ENCODE data around the gene TOR4A.

Gene TOR4A

GRCh38 chr9:137311986-137312851, 34.7 kb downstream of the TOR4A start:
- Histone ChIP-seq H3K36me3 (ENCODE audit: control insufficient read depth in 5 of 5, insufficient read depth in 5 of 5, low read length in 5 of 5) (no peaks in the 10 kb centered on the region), H3K4me1 (ENCODE audit: control insufficient read depth in 5 of 5, insufficient read depth in 5 of 5, low read length in 5 of 5) (peaks cover 3 to 20% (median 15%) of the 10 kb centered on the region in 5 donors), H3K9ac (ENCODE audit: low read length in 5 of 5) (no peak overlapping the region), H3K27ac (ENCODE audit: low read depth, low read length) (no peak overlapping the region), H3K9me3 (ENCODE audit: control insufficient read depth in 5 of 5, low read length in 5 of 5) (no peaks in the 10 kb centered on the region), H3K27me3 (ENCODE audit: control insufficient read depth in 5 of 5, insufficient read depth in 4 of 5, low read length in 5 of 5) (peaks cover 14 to 41% (median 22%) of the 10 kb centered on the region in 5 donors), H3K4me3 (ENCODE audit: low read depth in 1 of 5, low read length in 5 of 5) (no peak overlapping the region)

DNA sequence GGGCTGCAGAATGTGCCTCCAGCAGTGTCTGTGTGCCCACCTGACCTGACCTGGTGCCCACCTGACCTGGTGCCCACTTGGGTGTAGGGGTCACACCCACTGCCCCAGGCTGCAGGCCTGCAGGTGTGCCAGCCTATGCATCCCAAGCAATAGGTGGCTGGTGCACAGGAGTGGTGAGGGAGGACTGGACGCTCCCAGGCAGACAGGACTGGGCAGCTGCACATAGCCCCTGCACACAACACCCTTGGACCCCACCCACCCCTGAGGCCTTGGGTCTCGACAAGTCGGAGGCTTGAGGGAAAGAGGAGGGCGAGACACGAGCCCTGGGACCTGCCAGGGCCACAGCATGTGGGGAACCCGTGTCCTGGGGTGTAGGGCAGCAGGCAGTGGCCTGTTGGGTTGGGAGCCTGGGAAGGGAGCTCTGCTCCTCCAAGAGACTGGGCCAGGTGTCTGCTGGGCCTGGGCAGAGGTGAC, 35.4 kb downstream of the TOR4A start:
- no peak overlapping the region for H3K27ac ChIP-seq (ENCODE audit: low read depth, low read length)
- H3K9me3 ChIP-seq (ENCODE audit: control insufficient read depth in 5 of 5, low read length in 5 of 5): no peaks in the 10 kb centered on the region
- peaks cover 3 to 15% (median 10%) of the 10 kb centered on the region in 5 donors for H3K4me1 ChIP-seq (ENCODE audit: control insufficient read depth in 5 of 5, insufficient read depth in 5 of 5, low read length in 5 of 5)
- peaks cover 15 to 43% (median 26%) of the 10 kb centered on the region in 5 donors for H3K27me3 ChIP-seq (ENCODE audit: control insufficient read depth in 5 of 5, insufficient read depth in 4 of 5, low read length in 5 of 5)
- no peaks in the 10 kb centered on the region for H3K36me3 ChIP-seq (ENCODE audit: control insufficient read depth in 5 of 5, insufficient read depth in 5 of 5, low read length in 5 of 5)
- no peak overlapping the region for H3K9ac ChIP-seq (ENCODE audit: low read length in 5 of 5)
- H3K4me3 ChIP-seq (ENCODE audit: low read depth in 1 of 5, low read length in 5 of 5): no peak overlapping the region

- H3K4me1 ChIP-seq (ENCODE audit: control insufficient read depth in 5 of 5, insufficient read depth in 5 of 5, low read length in 5 of 5): peaks cover 3 to 18% (median 11%) of the 10 kb centered on the region in 5 donors
- H3K27ac ChIP-seq (ENCODE audit: low read depth, low read length): no peak overlapping the region
Observed at GRCh38 chr9:137313326-137313936, 35.9 kb downstream of the TOR4A start.

GRCh38 chr9:137313956-137314560, 36.5 kb downstream of the TOR4A start:
- peaks cover 3 to 24% (median 17%) of the 10 kb centered on the region in 5 donors for H3K4me1 ChIP-seq (ENCODE audit: control insufficient read depth in 5 of 5, insufficient read depth in 5 of 5, low read length in 5 of 5)
- H3K4me3 ChIP-seq (ENCODE audit: low read depth in 1 of 5, low read length in 5 of 5): no peak overlapping the region
- H3K9ac ChIP-seq (ENCODE audit: low read length in 5 of 5): no peak overlapping the region
- no peaks in the 10 kb centered on the region for H3K9me3 ChIP-seq (ENCODE audit: control insufficient read depth in 5 of 5, low read length in 5 of 5)
- H3K27ac ChIP-seq (ENCODE audit: low read depth, low read length): no peak overlapping the region
- H3K36me3 ChIP-seq (ENCODE audit: control insufficient read depth in 5 of 5, insufficient read depth in 5 of 5, low read length in 5 of 5): no peaks in the 10 kb centered on the region
- H3K27me3 ChIP-seq (ENCODE audit: control insufficient read depth in 5 of 5, insufficient read depth in 4 of 5, low read length in 5 of 5): peaks cover 15 to 41% (median 30%) of the 10 kb centered on the region in 5 donors

More at GRCh38 chr9:137313326-137313936, 35.9 kb downstream of the TOR4A start:
- H3K9ac ChIP-seq (ENCODE audit: low read length in 5 of 5): no peak overlapping the region
- no peaks in the 10 kb centered on the region for H3K9me3 ChIP-seq (ENCODE audit: control insufficient read depth in 5 of 5, low read length in 5 of 5)
- peaks cover 15 to 42% (median 26%) of the 10 kb centered on the region in 5 donors for H3K27me3 ChIP-seq (ENCODE audit: control insufficient read depth in 5 of 5, insufficient read depth in 4 of 5, low read length in 5 of 5)
- no peak overlapping the region for H3K4me3 ChIP-seq (ENCODE audit: low read depth in 1 of 5, low read length in 5 of 5)
- no peaks in the 10 kb centered on the region for H3K36me3 ChIP-seq (ENCODE audit: control insufficient read depth in 5 of 5, insufficient read depth in 5 of 5, low read length in 5 of 5)

DNA sequence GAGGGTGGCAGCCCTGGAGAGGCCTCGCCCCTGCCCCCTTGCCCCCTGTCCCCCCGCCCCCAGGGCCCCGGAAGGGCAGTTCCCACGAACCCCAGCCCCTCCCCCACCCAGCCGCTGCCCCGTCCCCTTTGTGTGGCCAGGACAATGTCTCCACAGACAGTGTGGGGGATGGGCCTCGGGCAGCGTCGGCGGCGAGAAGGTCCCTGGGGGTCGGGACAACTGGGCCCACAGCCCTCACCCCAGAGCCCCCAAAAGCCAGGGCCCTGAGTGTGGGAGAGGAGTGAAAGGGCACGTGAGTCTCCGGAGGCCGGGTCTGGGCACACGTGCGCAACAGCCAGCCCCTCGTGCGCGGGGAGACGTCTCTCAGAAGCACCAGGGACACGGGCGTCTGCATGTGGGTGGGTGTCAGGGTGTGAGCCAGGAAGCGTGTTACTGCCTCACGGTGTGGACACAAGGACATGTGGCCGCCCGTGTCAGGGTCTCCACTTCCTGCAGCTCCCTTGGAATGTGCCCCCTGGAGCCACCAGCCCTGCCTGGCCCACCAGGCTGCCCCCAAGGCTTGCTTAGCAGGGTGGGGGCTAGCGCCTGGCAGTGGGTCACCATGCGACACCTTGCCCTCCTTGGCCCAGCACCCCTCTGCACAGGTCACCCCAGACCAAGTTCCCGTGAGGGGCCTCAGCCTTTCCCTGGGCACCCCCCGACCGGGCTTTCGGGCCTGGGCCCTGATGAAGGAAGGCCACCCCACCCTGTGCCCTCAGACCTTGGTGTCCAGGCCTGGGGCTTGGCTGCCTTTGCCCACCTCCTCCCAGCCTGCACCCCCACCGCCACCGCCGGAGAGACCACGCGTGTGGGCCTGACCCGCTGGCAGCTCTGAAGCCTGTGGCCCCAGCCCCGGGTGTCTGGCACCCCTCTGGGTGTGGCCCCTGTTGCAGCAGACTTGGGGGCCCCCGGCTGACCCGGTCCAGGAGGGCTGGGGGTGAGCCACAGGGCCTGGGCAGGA, 37.3 kb downstream of the TOR4A start:
- no peaks in the 10 kb centered on the region for H3K36me3 ChIP-seq (ENCODE audit: control insufficient read depth in 5 of 5, insufficient read depth in 5 of 5, low read length in 5 of 5)
- no peak overlapping the region for H3K27ac ChIP-seq (ENCODE audit: low read depth, low read length)
- H3K9ac ChIP-seq (ENCODE audit: low read length in 5 of 5): no peak overlapping the region
- H3K9me3 ChIP-seq (ENCODE audit: control insufficient read depth in 5 of 5, low read length in 5 of 5): no peaks in the 10 kb centered on the region
- no peak overlapping the region for H3K4me3 ChIP-seq (ENCODE audit: low read depth in 1 of 5, low read length in 5 of 5)
- peaks cover 5 to 32% (median 25%) of the 10 kb centered on the region in 5 donors for H3K4me1 ChIP-seq (ENCODE audit: control insufficient read depth in 5 of 5, insufficient read depth in 5 of 5, low read length in 5 of 5)
- peaks cover 15 to 39% (median 30%) of the 10 kb centered on the region in 5 donors for H3K27me3 ChIP-seq (ENCODE audit: control insufficient read depth in 5 of 5, insufficient read depth in 4 of 5, low read length in 5 of 5)

GRCh38 chr9:137315581-137316011, 38.1 kb downstream of the TOR4A start:
- Histone ChIP-seq H3K9me3 (ENCODE audit: control insufficient read depth in 5 of 5, low read length in 5 of 5) (no peaks in the 10 kb centered on the region), H3K27ac (ENCODE audit: low read depth, low read length) (no peak overlapping the region), H3K36me3 (ENCODE audit: control insufficient read depth in 5 of 5, insufficient read depth in 5 of 5, low read length in 5 of 5) (no peaks in the 10 kb centered on the region), H3K4me3 (ENCODE audit: low read depth in 1 of 5, low read length in 5 of 5) (no peak overlapping the region), H3K4me1 (ENCODE audit: control insufficient read depth in 5 of 5, insufficient read depth in 5 of 5, low read length in 5 of 5) (peaks cover 5 to 39% (median 32%) of the 10 kb centered on the region in 5 donors), H3K9ac (ENCODE audit: low read length in 5 of 5) (no peak overlapping the region), H3K27me3 (ENCODE audit: control insufficient read depth in 5 of 5, insufficient read depth in 4 of 5, low read length in 5 of 5) (peaks cover 15 to 36% (median 30%) of the 10 kb centered on the region in 5 donors)

DNA sequence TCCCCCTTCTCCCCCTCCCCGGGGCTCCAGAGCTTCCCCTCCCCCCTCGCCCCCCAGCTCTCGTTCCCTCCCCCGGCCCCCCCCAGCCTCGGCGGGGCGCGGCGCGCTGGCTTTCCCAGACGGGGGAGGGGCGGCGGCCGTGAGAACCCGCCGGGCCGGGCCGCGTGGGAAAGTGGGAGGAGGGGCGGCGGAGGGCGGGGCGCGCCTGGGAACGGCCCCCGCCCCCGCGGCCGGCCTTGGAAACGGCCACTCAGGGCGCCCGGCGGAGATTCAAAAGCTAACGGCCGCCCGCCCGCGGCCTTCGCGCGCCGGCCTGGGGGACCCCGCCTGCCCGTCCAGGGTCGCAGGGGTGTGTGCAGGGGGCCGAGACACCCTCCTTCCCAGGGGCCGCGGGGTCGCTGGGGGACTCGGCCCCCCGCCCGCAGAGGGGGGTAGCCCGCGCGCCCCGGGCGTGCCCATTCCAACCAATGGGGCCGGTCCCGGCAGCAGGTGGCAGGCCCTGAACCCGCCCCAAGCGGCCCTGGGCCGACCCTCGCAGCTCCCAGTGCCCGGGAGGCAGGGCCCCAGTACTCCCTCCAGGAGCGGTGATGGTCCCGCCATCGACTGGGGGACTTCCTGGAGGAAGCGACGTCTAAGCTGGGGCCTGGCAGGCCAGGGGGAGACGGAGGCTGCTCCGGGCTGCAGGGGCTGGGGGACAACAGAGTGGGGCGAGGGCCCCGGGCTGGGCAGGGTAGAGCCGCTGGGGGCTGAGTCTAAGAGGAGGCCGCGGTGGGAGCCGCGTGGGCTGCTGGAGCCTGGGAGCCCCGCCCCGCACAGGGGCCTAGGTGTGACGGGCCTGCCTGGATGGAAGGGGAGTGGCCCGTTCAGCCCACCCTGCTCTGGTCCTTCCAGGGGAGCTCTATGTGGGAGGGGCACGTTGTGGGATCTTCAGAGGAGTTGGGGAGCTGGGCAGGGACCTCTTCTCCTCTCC, 38.8 kb downstream of the TOR4A start:
- H3K9me3 ChIP-seq (ENCODE audit: control insufficient read depth in 5 of 5, low read length in 5 of 5): no peaks in the 10 kb centered on the region
- H3K27me3 ChIP-seq (ENCODE audit: control insufficient read depth in 5 of 5, insufficient read depth in 4 of 5, low read length in 5 of 5): peaks cover 15 to 32% (median 24%) of the 10 kb centered on the region in 5 donors
- peak overlapping the region in 2 of 5 donors; percentile 22 to 26 for H3K4me3 ChIP-seq (ENCODE audit: low read depth in 1 of 5, low read length in 5 of 5)
- no peak overlapping the region for H3K27ac ChIP-seq (ENCODE audit: low read depth, low read length)
- H3K4me1 ChIP-seq (ENCODE audit: control insufficient read depth in 5 of 5, insufficient read depth in 5 of 5, low read length in 5 of 5): peaks cover 4 to 46% (median 38%) of the 10 kb centered on the region in 5 donors
- H3K9ac ChIP-seq (ENCODE audit: low read length in 5 of 5): peak overlapping the region in 1 of 5 donors; percentile 51
- H3K36me3 ChIP-seq (ENCODE audit: control insufficient read depth in 5 of 5, insufficient read depth in 5 of 5, low read length in 5 of 5): no peaks in the 10 kb centered on the region

GRCh38 chr9:137317021-137317717, 39.6 kb downstream of the TOR4A start:
- no peaks in the 10 kb centered on the region for H3K36me3 ChIP-seq (ENCODE audit: control insufficient read depth in 5 of 5, insufficient read depth in 5 of 5, low read length in 5 of 5)
- H3K27ac ChIP-seq (ENCODE audit: low read depth, low read length): no peak overlapping the region
- H3K9me3 ChIP-seq (ENCODE audit: control insufficient read depth in 5 of 5, low read length in 5 of 5): no peaks in the 10 kb centered on the region
- peaks cover 3 to 54% (median 38%) of the 10 kb centered on the region in 5 donors for H3K4me1 ChIP-seq (ENCODE audit: control insufficient read depth in 5 of 5, insufficient read depth in 5 of 5, low read length in 5 of 5)
- peaks cover 15 to 32% (median 23%) of the 10 kb centered on the region in 5 donors for H3K27me3 ChIP-seq (ENCODE audit: control insufficient read depth in 5 of 5, insufficient read depth in 4 of 5, low read length in 5 of 5)
- H3K9ac ChIP-seq (ENCODE audit: low read length in 5 of 5): no peak overlapping the region
- H3K4me3 ChIP-seq (ENCODE audit: low read depth in 1 of 5, low read length in 5 of 5): no peak overlapping the region

Measured in subcutaneous abdominal adipose tissue (tissue), 5 donors.